HCT116 (cell line): Measurements from ENCODE around the gene CMTM8. TPM values are rescaled to one million over a fixed set of nuclear protein-coding genes. Genes with fewer than 3 reads are reported as not detected.
A peak's percentile ranks its signal among the peaks of the same experiment; 100 is the strongest.

Experiments used
- ATAC-seq: fragments of 200-7000 bp; cut with Tn5 transposase; 2 replicates; pipeline ENCODE4 v1.9.1; 2020; ENCODE audit warnings: mild to moderate bottlenecking, moderate library complexity
- BruUV-seq: library from RNA; stranded (reverse); fragments of 400-500 nt; replicated peaks from 2 replicates; lab custom pipeline; 2021; lab: Mats Ljungman, UMichigan
- CTCF ChIA-PET: fragments of 300-600 bp; sonication (Branson Sonifier 250); formaldehyde crosslinking; loops from one replicate; lab custom pipeline; 2021; ENCODE audit warnings: antibody characterized with exemption; lab: Charles Lee
- POLR2A ChIA-PET: fragments of 300-600, 350-600 bp; sonication (Branson Sonifier 250); formaldehyde crosslinking; loops from one replicate; lab custom pipeline; 2021; ENCODE audit warnings: antibody characterized with exemption; lab: Charles Lee
- RAD21 ChIA-PET, 2 experiments: fragments of 300-600 bp; sonication (Branson Sonifier 250); formaldehyde crosslinking; loops; one replicate each; lab custom pipeline; 2023; ENCODE audit warnings: low total read pairs in 2 of 2; ENCODE audit not compliant: uncharacterized antibody in 2 of 2, unreplicated experiment in 2 of 2, low non-redundant PET in 1 of 2; lab: Charles Lee
- DNase-seq: peaks from one replicate; pipeline ENCODE4 v3.0.0-alpha.2; 2010; ENCODE audit warnings: low read depth, low spot score
- H2AFZ ChIP-seq: fragments of 200-600 bp; shearing (Covaris generic), sonication (generic); 2 replicates; pipeline ENCODE4 v1.6.1; 2017; ENCODE audit warnings: low read depth, mixed run types, mixed read lengths, antibody characterized with exemption, low read length; ENCODE audit not compliant: poor library complexity, severe bottlenecking
- H3K27ac ChIP-seq: 2 replicates; pipeline ENCODE4 v1.5.1; 2012; ENCODE audit warnings: low read depth, low read length
- H3K27me3 ChIP-seq: fragments of 200-600 bp; sonication (generic); 2 replicates; pipeline ENCODE4 v1.6.1; 2016; ENCODE audit warnings: mixed run types, low read length, mixed read lengths; ENCODE audit not compliant: insufficient read depth
- H3K36me3 ChIP-seq, 2 experiments: fragments of 200-500 bp in 1 of 2; fragments of 200-600 bp in 1 of 2; sonication (Bioruptor generic) in 1 of 2; sonication (generic) in 1 of 2; 2 replicates each; pipeline versions ENCODE4 v1.5.1 to v1.6.1; 2014 to 2016; ENCODE audit warnings: low read length in 2 of 2, inconsistent platforms in 1 of 2, mixed read lengths in 1 of 2, mixed run types in 1 of 2; ENCODE audit not compliant: insufficient read depth in 2 of 2, control insufficient read depth in 1 of 2
- H3K4me1 ChIP-seq, 2 experiments: fragments of 200-600 bp in 1 of 2; sonication (generic) in 1 of 2; 2 replicates each; pipeline versions ENCODE4 v1.5.1 to v1.6.1; 2012 to 2017; ENCODE audit warnings: low read length in 2 of 2, inconsistent platforms in 1 of 2, mild to moderate bottlenecking in 1 of 2, mixed read lengths in 1 of 2, mixed run types in 1 of 2, moderate library complexity in 1 of 2; ENCODE audit not compliant: insufficient read depth in 2 of 2, control insufficient read depth in 1 of 2
- H3K4me2 ChIP-seq: fragments of 200-600 bp; sonication (generic); 2 replicates; pipeline ENCODE4 v1.6.1; 2017; ENCODE audit warnings: mixed run types, low read length, mixed read lengths
- H3K4me3 ChIP-seq, 2 experiments: fragments of 200-600 bp in 1 of 2; sonication (generic) in 1 of 2; replicated peaks in 1 of 2; 2 replicates each; pipeline ENCODE4 v1.5.1; 2011 to 2016; ENCODE audit warnings: low read length in 2 of 2, control low read depth in 1 of 2, low read depth in 1 of 2, mild to moderate bottlenecking in 1 of 2, mixed read lengths in 1 of 2, mixed run types in 1 of 2
- H3K79me2 ChIP-seq: fragments of 200-600 bp; sonication (generic); 2 replicates; pipeline ENCODE4 v1.6.1; 2017; ENCODE audit warnings: mild to moderate bottlenecking, mixed run types, low read length, moderate library complexity, mixed read lengths; ENCODE audit not compliant: insufficient read depth
- H3K9ac ChIP-seq: fragments of 200-600 bp; sonication (generic); 2 replicates; pipeline ENCODE4 v1.6.1; 2016; ENCODE audit warnings: low read length, mixed read lengths
- H3K9me2 ChIP-seq: fragments of 200-600 bp; sonication (generic), shearing (Covaris generic); 2 replicates; pipeline ENCODE4 v1.6.1; 2017; ENCODE audit warnings: mixed run types, mild to moderate bottlenecking, moderate library complexity; ENCODE audit not compliant: insufficient read depth
- H3K9me3 ChIP-seq, 2 experiments: fragments of 200-500 bp in 1 of 2; fragments of 200-600 bp in 1 of 2; sonication (Bioruptor generic) in 1 of 2; sonication (generic) in 1 of 2; 2 replicates each; pipeline ENCODE4 v1.6.1; 2014 to 2017; ENCODE audit warnings: low read length in 2 of 2, mixed read lengths in 2 of 2, inconsistent platforms in 1 of 2, low read depth in 1 of 2, mild to moderate bottlenecking in 1 of 2, mixed run types in 1 of 2, moderate library complexity in 1 of 2; ENCODE audit not compliant: control insufficient read depth in 1 of 2, insufficient read depth in 1 of 2
- H4K20me1 ChIP-seq: fragments of 200-600 bp; sonication (generic), shearing (Covaris generic); 2 replicates; pipeline ENCODE4 v1.6.1; 2017; ENCODE audit warnings: mixed run types, mild to moderate bottlenecking, moderate library complexity; ENCODE audit not compliant: insufficient read depth
- CTCF ChIP-seq, 3 experiments: fragments of 200-600 bp in 1 of 3; sonication (generic) in 1 of 3; IDR thresholded peaks in 2 of 3; conservative IDR thresholded peaks in 1 of 3; 2 replicates each; pipeline ENCODE4 v1.5.1; 2012 to 2017; ENCODE audit warnings: low read depth in 2 of 3, low read length in 2 of 3, antibody characterized with exemption in 1 of 3, borderline replicate concordance in 1 of 3, control low read depth in 1 of 3, mild to moderate bottlenecking in 1 of 3, mixed read lengths in 1 of 3, mixed run types in 1 of 3, moderate library complexity in 1 of 3; ENCODE audit not compliant: insufficient read depth in 1 of 3
- ELF1 ChIP-seq: IDR thresholded peaks from 2 replicates; pipeline ENCODE4 v1.6.1; 2012; ENCODE audit warnings: low read depth, borderline replicate concordance
- EZH2 ChIP-seq: fragments of 200-600 bp; sonication (generic); IDR thresholded peaks from 2 replicates; pipeline ENCODE4 v1.6.1; 2017; ENCODE audit warnings: antibody characterized with exemption, mixed run types
- FOSL1 ChIP-seq: IDR thresholded peaks from 2 replicates; pipeline ENCODE4 v1.6.1; 2012; ENCODE audit warnings: low read depth
- POLR2AphosphoS5 ChIP-seq: IDR thresholded peaks from 2 replicates; pipeline ENCODE4 v1.6.1; 2011; ENCODE audit warnings: mild to moderate bottlenecking, low read depth, low read length, moderate library complexity
- RAD21 ChIP-seq: IDR thresholded peaks from 2 replicates; pipeline ENCODE4 v1.6.1; 2012; ENCODE audit warnings: low read depth, mild to moderate bottlenecking
- YY1 ChIP-seq: IDR thresholded peaks from 2 replicates; pipeline ENCODE4 v1.6.1; 2011; ENCODE audit warnings: low read length, low read depth, moderate library complexity, mild to moderate bottlenecking; ENCODE audit not compliant: insufficient replicate concordance; ENCODE audit errors: extremely low read depth
- ZBTB33 ChIP-seq: IDR thresholded peaks from 2 replicates; pipeline ENCODE4 v1.6.1; 2011; ENCODE audit warnings: mild to moderate bottlenecking, low read length, moderate library complexity; ENCODE audit not compliant: insufficient replicate concordance; ENCODE audit errors: extremely low read depth
- ZFX ChIP-seq: fragments of 450-650 bp; IDR thresholded peaks from 2 replicates; pipeline ENCODE4 v1.6.1; 2017
- ZNF274 ChIP-seq: fragments of 200-500 bp; sonication (Bioruptor generic); IDR thresholded peaks from 2 replicates; pipeline ENCODE4 v1.6.1; 2014; ENCODE audit warnings: mild to moderate bottlenecking, low read depth, low read length, inconsistent platforms
- intact Hi-C: fragments of 100-400 bp; cut with micrococcal nuclease; formaldehyde crosslinking; loops from 2 replicates; pipeline ENCODE4 v1.10.0; 2022
- total RNA-seq: library from RNA; stranded (reverse); gene quantifications from one replicate; pipeline ENCODE4 v1.2.1, GENCODE V29; 2021; ENCODE audit not compliant: unreplicated experiment

The CMTM8 gene
- total RNA-seq, 1 experiment from 2014 or later: 19.4 TPM

GRCh38 chr3:32337505-32337904, 99.0 kb downstream of the CMTM8 start:
- no peaks in the 10 kb centered on the region for H3K4me1 ChIP-seq
- no peaks in the 10 kb centered on the region for H3K9me3 ChIP-seq
- RAD21 ChIA-PET: no interaction called here
- POLR2A ChIA-PET: no interaction called here
- H2AFZ ChIP-seq: no peak overlapping the region
- no peak overlapping the region for H3K27ac ChIP-seq
- no peaks in the 10 kb centered on the region for H3K36me3 ChIP-seq
- no peak for TF ChIP-seq ZBTB33
- no TSS peak for BruUV-seq
- ATAC-seq (no peak), DNase-seq (no peak)
- no peaks in the 10 kb centered on the region for H4K20me1 ChIP-seq
- no peaks in the 10 kb centered on the region for H3K27me3 ChIP-seq
- H3K4me2 ChIP-seq: no peak overlapping the region
- no peak overlapping the region for H3K4me3 ChIP-seq
- CTCF ChIA-PET: no interaction called here
- intact Hi-C loops: loop anchor here (10.0 kb wide), 1 partner anchor 1413 kb away; no protein-coding TSS in a partner anchor
- H3K9me2 ChIP-seq: no peaks in the 10 kb centered on the region
- H3K9ac ChIP-seq: no peak overlapping the region
- H3K79me2 ChIP-seq: peaks cover 16% of the 10 kb centered on the region

- H3K36me3 ChIP-seq: no peaks in the 10 kb centered on the region
- DNase-seq (peak; percentile 35), ATAC-seq (peak; percentile 88)
- H3K9me3 ChIP-seq: no peaks in the 10 kb centered on the region
- H3K4me1 ChIP-seq: no peaks in the 10 kb centered on the region
- RAD21 ChIA-PET: no interaction called here
- H3K9ac ChIP-seq: no peak overlapping the region
- no peak overlapping the region for H3K27ac ChIP-seq
- peaks cover 10% of the 10 kb centered on the region; the same call in 1 of the 2 replicates for H3K79me2 ChIP-seq
- no peak overlapping the region for H2AFZ ChIP-seq
- no peaks in the 10 kb centered on the region for H3K27me3 ChIP-seq
- BruUV-seq: no TSS peak
- no peak overlapping the region for H3K4me2 ChIP-seq
- POLR2A ChIA-PET: no interaction called here
- no peak overlapping the region for H3K4me3 ChIP-seq
- intact Hi-C loops: loop anchor here (1.0 to 2.0 kb wide), 4 partner anchors 44 to 321 kb away; no protein-coding TSS in a partner anchor
- CTCF ChIA-PET: no interaction called here
- H3K9me2 ChIP-seq: no peaks in the 10 kb centered on the region
- no peaks in the 10 kb centered on the region for H4K20me1 ChIP-seq
- TF ChIP-seq FOSL1 (no peak), ELF1 (no peak), CTCF (IDR thresholded peaks at IDR 0.05 in 2 of 3, conservative IDR thresholded peaks at IDR 0.05 in 1 of 3; ENCODE audit: borderline replicate concordance in 1 of 3, insufficient read depth in 1 of 3, low read depth in 2 of 3, low read length in 2 of 3) (peak; percentile 51 to 72 (median 57)), ZBTB33 (no peak), POLR2AphosphoS5 (no peak), EZH2 (no peak), ZNF274 (no peak), YY1 (no peak), RAD21 (peak; percentile 85), ZFX (no peak)
Observed at GRCh38 chr3:32340039-32340438, 101.6 kb downstream of the CMTM8 start.
